ENCODE data around the gene ELOB. TPM values are rescaled to one million over a fixed set of nuclear protein-coding genes. Genes with fewer than 3 reads are reported as not detected.

Gene ELOB
- total and polyA plus RNA-seq, 2 of the 8 experiments (the other 6 are each of a cell fraction or from before 2014, with no cell fraction given): 237 to 1,357 TPM

DNA sequence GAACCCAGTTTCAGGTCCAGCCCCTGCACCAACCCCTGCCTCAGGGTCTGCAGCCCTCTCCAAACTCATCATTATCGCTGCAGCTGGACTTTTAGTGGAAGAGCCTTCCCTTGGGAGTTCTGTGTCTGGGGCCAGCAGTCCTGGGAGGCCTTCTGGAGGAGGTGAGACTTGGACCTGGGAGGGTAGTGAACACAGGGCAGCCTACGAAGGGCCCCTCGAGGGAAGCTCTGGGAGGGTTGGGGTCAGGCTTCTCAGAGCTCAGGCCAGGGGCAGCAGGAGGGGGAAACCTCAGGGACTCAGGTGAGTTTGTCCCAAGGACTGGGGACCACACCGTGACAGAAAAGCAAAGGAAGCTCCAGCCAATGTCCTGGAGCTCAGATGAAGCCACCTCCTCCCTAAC is 35.9 kb downstream of the ELOB start (continued):
- TF ChIP-seq, protein P1, sequence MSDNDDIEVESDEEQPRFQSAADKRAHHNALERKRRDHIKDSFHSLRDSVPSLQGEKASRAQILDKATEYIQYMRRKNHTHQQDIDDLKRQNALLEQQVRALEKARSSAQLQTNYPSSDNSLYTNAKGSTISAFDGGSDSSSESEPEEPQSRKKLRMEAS (IDR thresholded peaks at IDR 0.05): no peak
- TF ChIP-seq EGR1 (IDR thresholded peaks at IDR 0.05; ENCODE audit: borderline replicate concordance, low read depth, low read length): no peak
- no peak for TF ChIP-seq BCL11A (IDR thresholded peaks at IDR 0.05; ENCODE audit: low read depth in 2 of 2, low read length in 2 of 2)
